Endodermal cell (in vitro differentiated cells): ENCODE data around the gene TRAPPC2. TPM values are rescaled to one million over a fixed set of nuclear protein-coding genes. Genes with fewer than 3 reads are reported as not detected.
A peak's percentile ranks its signal among the peaks of the same experiment; 100 is the strongest.

ENCODE experiments used
- DNase-seq: peaks from one replicate; pipeline ENCODE4 v3.0.0-alpha.2; 2017
- H3K27ac ChIP-seq: 2 replicates; pipeline ENCODE4 v1.5.1; 2013; ENCODE audit warnings: mild to moderate bottlenecking, low read depth, low read length, moderate library complexity
- H3K27me3 ChIP-seq: 2 replicates; pipeline ENCODE4 v1.6.1; 2013; ENCODE audit warnings: mild to moderate bottlenecking, low read length, moderate library complexity; ENCODE audit not compliant: insufficient read depth, control insufficient read depth, poor library complexity, severe bottlenecking
- H3K36me3 ChIP-seq: 2 replicates; pipeline ENCODE4 v1.7.0; 2013; ENCODE audit warnings: mild to moderate bottlenecking, low read length, moderate library complexity; ENCODE audit not compliant: control insufficient read depth, insufficient read depth
- H3K4me1 ChIP-seq: one replicate; pipeline ENCODE4 v1.7.0; 2013; ENCODE audit warnings: low read length; ENCODE audit not compliant: control insufficient read depth, insufficient read depth
- H3K4me3 ChIP-seq: 2 replicates; pipeline ENCODE4 v1.5.1; 2013; ENCODE audit warnings: mild to moderate bottlenecking, low read length, moderate library complexity
- H3K9ac ChIP-seq: 2 replicates; pipeline ENCODE4 v1.6.1; 2013; ENCODE audit warnings: mild to moderate bottlenecking, low read length, moderate library complexity; ENCODE audit not compliant: poor library complexity, severe bottlenecking; ENCODE audit errors: extremely low read depth
- H3K9me3 ChIP-seq: 2 replicates; pipeline ENCODE4 v1.6.1; 2013; ENCODE audit warnings: mild to moderate bottlenecking, low read length, moderate library complexity; ENCODE audit not compliant: control insufficient read depth
- H3K27ac Mint-ChIP-seq: 2 replicates; pipeline ENCODE4 v1.8.0; 2020; ENCODE audit warnings: mixed read lengths
- H3K27me3 Mint-ChIP-seq: 2 replicates; pipeline ENCODE4 v1.8.0; 2021; ENCODE audit warnings: mild to moderate bottlenecking, mixed read lengths; ENCODE audit not compliant: insufficient read depth
- H3K36me3 Mint-ChIP-seq: 2 replicates; pipeline ENCODE4 v1.8.0; 2020; ENCODE audit warnings: low read depth, mixed read lengths
- H3K4me1 Mint-ChIP-seq: 2 replicates; pipeline ENCODE4 v1.8.0; 2020; ENCODE audit warnings: mixed read lengths
- H3K4me3 Mint-ChIP-seq: 2 replicates; pipeline ENCODE4 v1.8.0; 2020; ENCODE audit warnings: mild to moderate bottlenecking, moderate library complexity, mixed read lengths
- H3K9me3 Mint-ChIP-seq: 2 replicates; pipeline ENCODE4 v1.8.0; 2020; ENCODE audit warnings: mild to moderate bottlenecking, mixed read lengths
- CTCF ChIP-seq: fragments of 200-600 bp; sonication (generic); conservative IDR thresholded peaks from 2 replicates; pipeline ENCODE4 v1.5.0; 2021; ENCODE audit warnings: antibody characterized with exemption, mild to moderate bottlenecking
- WGBS, 2 experiments: methylation state at CpG; one replicate each; pipeline versions ENCODE4 v1.1.5 to v1.1.7; 2013; ENCODE audit warnings: missing lambda C conversion rate in 2 of 2, mixed read lengths in 1 of 2; ENCODE audit not compliant: insufficient coverage in 1 of 2, insufficient read length in 1 of 2; 5-methylcytosine and 5-hydroxymethylcytosine counted together
- total RNA-seq, 2 donors: library from RNA; stranded (reverse); fragmentation: NEBNext Ultra II Directional in 1 of 2; extraction: Animal tissue kit (Norgen Biotek cat#: 25700) in 1 of 2; gene quantifications; 2 replicates in 1 of 2; 3 replicates in 1 of 2; pipeline ENCODE4 v1.2.1, GENCODE V29; 2021

The TRAPPC2 gene
- total RNA-seq, 2 donors from 2014 or later = 12.8 to 14.7 TPM

GRCh38 chrX:13764281-13764680, 29.9 kb upstream of the TRAPPC2 start:
- WGBS, 2 experiments = 78 to 100% methylated on average over 1 to 7 of the region's 7 CpGs
- no peaks in the 10 kb centered on the region for H3K4me1 ChIP-seq
- no peak for TF ChIP-seq CTCF
- no peaks in the 10 kb centered on the region for H3K27me3 Mint-ChIP-seq
- no peak overlapping the region for H3K4me3 ChIP-seq
- H3K27ac ChIP-seq = peak overlapping the region; percentile 66
- DNase-seq = no peak
- H3K4me1 Mint-ChIP-seq = peaks cover 23% of the 10 kb centered on the region
- no peaks in the 10 kb centered on the region for H3K9me3 ChIP-seq
- peaks cover 42% of the 10 kb centered on the region for H3K36me3 ChIP-seq
- peaks cover 46% of the 10 kb centered on the region for H3K9me3 Mint-ChIP-seq
- peaks cover 54% of the 10 kb centered on the region for H3K36me3 Mint-ChIP-seq
- H3K4me3 Mint-ChIP-seq = no peak overlapping the region
- H3K27me3 ChIP-seq = no peaks in the 10 kb centered on the region
- no peak overlapping the region for H3K9ac ChIP-seq
- H3K27ac Mint-ChIP-seq = no peak overlapping the region

- peaks cover 23% of the 10 kb centered on the region for H3K4me1 Mint-ChIP-seq
- peaks cover 49% of the 10 kb centered on the region for H3K36me3 ChIP-seq
Measured at GRCh38 chrX:13763489-13763888, 29.1 kb upstream of the TRAPPC2 start.

DNA sequence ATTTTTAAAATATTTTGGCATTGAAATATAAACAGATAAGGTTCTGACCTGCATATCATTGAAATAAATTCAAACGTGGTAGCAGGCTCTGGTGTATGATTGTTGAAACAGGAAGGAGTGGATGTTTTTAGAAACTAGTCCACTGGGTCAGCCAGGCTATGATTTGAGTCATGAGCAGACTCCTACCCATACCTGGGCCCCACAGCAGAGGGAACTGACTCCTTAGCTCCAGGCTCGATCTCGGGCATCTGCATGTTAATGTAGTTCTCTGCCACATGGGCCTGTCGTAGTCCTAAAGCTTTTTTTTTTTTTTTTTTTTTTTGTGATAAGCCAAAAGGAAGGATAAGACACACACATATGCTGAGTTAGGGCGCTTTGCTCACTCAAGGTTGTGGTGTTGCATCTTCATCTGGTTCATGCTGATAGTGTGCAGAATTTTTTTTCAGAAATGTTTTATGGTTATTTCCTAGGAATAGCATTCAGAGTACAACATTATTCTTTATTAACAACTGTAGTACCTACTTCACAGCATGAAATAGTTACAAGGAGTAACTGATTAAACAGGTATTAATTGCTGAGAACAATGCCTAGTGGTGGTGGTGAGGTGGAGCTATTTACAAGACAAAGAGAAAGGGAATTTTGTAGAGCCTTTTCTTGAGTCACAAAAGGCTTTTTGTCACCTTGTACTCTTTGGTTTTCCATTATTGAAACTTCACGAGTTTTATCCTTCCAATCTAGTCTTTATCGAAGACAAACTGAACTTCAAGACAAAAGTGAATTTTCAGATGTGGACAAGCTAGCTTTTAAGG, 27.4 kb upstream of the TRAPPC2 start:
- peaks cover 58% of the 10 kb centered on the region for H3K36me3 ChIP-seq
- peaks cover 44% of the 10 kb centered on the region for H3K9me3 Mint-ChIP-seq
- no peaks in the 10 kb centered on the region for H3K27me3 ChIP-seq
- peaks cover 51% of the 10 kb centered on the region for H3K36me3 Mint-ChIP-seq
- peaks cover 27% of the 10 kb centered on the region for H3K4me1 Mint-ChIP-seq
- H3K9me3 ChIP-seq = no peaks in the 10 kb centered on the region
- no peaks in the 10 kb centered on the region for H3K27me3 Mint-ChIP-seq
- peak; percentile 16 for TF ChIP-seq CTCF
- whole genome bisulfite sequencing, 2 experiments = 20 to 40% methylated on average over 1 to 7 of the region's 7 CpGs
- H3K9ac ChIP-seq = peak overlapping the region; percentile 3
- H3K27ac Mint-ChIP-seq = no peak overlapping the region
- no peak overlapping the region for H3K27ac ChIP-seq
- H3K4me3 Mint-ChIP-seq = no peak overlapping the region
- H3K4me1 ChIP-seq = no peaks in the 10 kb centered on the region
- DNase-seq = peak; percentile 69
- no peak overlapping the region for H3K4me3 ChIP-seq

More at GRCh38 chrX:13763489-13763888, 29.1 kb upstream of the TRAPPC2 start:
- Mint-ChIP-seq H3K4me3 (no peak overlapping the region), H3K9me3 (peaks cover 50% of the 10 kb centered on the region), H3K36me3 (peaks cover 53% of the 10 kb centered on the region), H3K27ac (no peak overlapping the region), H3K27me3 (no peaks in the 10 kb centered on the region)
- Histone ChIP-seq H3K9ac (no peak overlapping the region), H3K4me3 (no peak overlapping the region), H3K4me1 (no peaks in the 10 kb centered on the region), H3K27ac (no peak overlapping the region), H3K9me3 (no peaks in the 10 kb centered on the region), H3K27me3 (no peaks in the 10 kb centered on the region)
- TF ChIP-seq CTCF = no peak
- WGBS, 2 experiments = 80 to 91% methylated on average over 2 to 8 of the region's 8 CpGs
- DNase-seq = no peak
